CD4-positive, CD25-positive, alpha-beta regulatory T cell (primary cell): ENCODE data around the gene APOBEC3G. TPM values are rescaled to one million over a fixed set of nuclear protein-coding genes. Genes with fewer than 3 reads are reported as not detected.
A peak's percentile ranks its signal among the peaks of the same experiment; 100 is the strongest.

Experiments used
- ATAC-seq, 2 donors: fragments of 150-1000 bp; cut with Tn5 transposase; one replicate each; pipeline ENCODE4 v1.10.0; 2021; ENCODE audit warnings: low read depth in 2 of 2, moderate number of reproducible peaks in 2 of 2, moderate library complexity in 1 of 2
- DNase-seq, 3 donors: peaks; one replicate each; pipeline versions ENCODE4 v3.0.0 to v3.0.0-alpha.2; 2012 to 2022; ENCODE audit warnings: mixed read lengths in 1 of 3
- H3K27ac ChIP-seq: one replicate; pipeline ENCODE4 v1.7.0; 2013; ENCODE audit warnings: mild to moderate bottlenecking, low read length; ENCODE audit not compliant: insufficient read depth, poor library complexity, severe bottlenecking
- H3K27me3 ChIP-seq: one replicate; pipeline ENCODE4 v1.7.0; 2013; ENCODE audit warnings: low read length; ENCODE audit not compliant: control insufficient read depth, insufficient read depth
- H3K36me3 ChIP-seq: one replicate; pipeline ENCODE4 v1.7.0; 2013; ENCODE audit warnings: mild to moderate bottlenecking, low read length, moderate library complexity; ENCODE audit not compliant: control insufficient read depth, insufficient read depth
- H3K4me1 ChIP-seq: 2 replicates; pipeline ENCODE4 v1.7.0; 2013; ENCODE audit warnings: mild to moderate bottlenecking, low read length; ENCODE audit not compliant: insufficient read depth, control insufficient read depth, poor library complexity, severe bottlenecking
- H3K4me3 ChIP-seq: one replicate; pipeline ENCODE4 v1.7.0; 2013; ENCODE audit warnings: low read depth, mild to moderate bottlenecking, low read length, moderate library complexity
- H3K9me3 ChIP-seq, 2 experiments: 1 replicate in 1 of 2; 2 replicates in 1 of 2; pipeline ENCODE4 v1.7.0; 2013; ENCODE audit warnings: low read length in 2 of 2, mild to moderate bottlenecking in 1 of 2, moderate library complexity in 1 of 2; ENCODE audit not compliant: control insufficient read depth in 2 of 2
- H3K27ac Mint-ChIP-seq, 3 donors: one replicate each; pipeline ENCODE4 v1.8.0; 2020 to 2022; ENCODE audit warnings: mild to moderate bottlenecking in 3 of 3, mixed read lengths in 3 of 3, moderate library complexity in 2 of 3
- H3K27me3 Mint-ChIP-seq: one replicate; pipeline ENCODE4 v1.8.0; 2022; ENCODE audit warnings: mild to moderate bottlenecking, mixed read lengths
- H3K36me3 Mint-ChIP-seq: one replicate; pipeline ENCODE4 v1.8.0; 2020; ENCODE audit warnings: mixed read lengths
- H3K4me1 Mint-ChIP-seq, 4 donors: one replicate each; pipeline ENCODE4 v1.8.0; 2020 to 2022; ENCODE audit warnings: mixed read lengths in 4 of 4, mild to moderate bottlenecking in 1 of 4
- H3K4me3 Mint-ChIP-seq, 4 donors: one replicate each; pipeline ENCODE4 v1.8.0; 2020 to 2022; ENCODE audit warnings: mild to moderate bottlenecking in 4 of 4, mixed read lengths in 4 of 4, moderate library complexity in 3 of 4
- H3K9me3 Mint-ChIP-seq, 7 donors: one replicate each; pipeline ENCODE4 v1.8.0; 2020 to 2022; ENCODE audit warnings: mixed read lengths in 7 of 7, mild to moderate bottlenecking in 3 of 7, moderate library complexity in 2 of 7
- polyA plus RNA-seq, 4 donors: library from polyadenylated mRNA; unstranded; fragments of 300-500 nt; fragmentation: Illumina TruSeq; gene quantifications; one replicate each; pipeline ENCODE4 v1.2.3, GENCODE V29; 2021
- total RNA-seq: library from RNA; stranded (reverse); gene quantifications from one replicate; pipeline ENCODE4 v1.2.3, GENCODE V29; 2022

APOBEC3G gene
- total and polyA plus RNA-seq, 5 donors from 2014 or later, result 49.0 to 105 (median 61.1) TPM

- no peak for DNase-seq
- ATAC-seq, result no peak
- H3K36me3 ChIP-seq, result peaks cover 36% of the 10 kb centered on the region
- Mint-ChIP-seq H3K4me3 (peak overlapping the region in 1 of 4 donors; percentile 16), H3K27ac (peak overlapping the region in 2 of 3 donors; percentile 9 to 38), H3K9me3 (no peaks in the 10 kb centered on the region), H3K27me3 (no peaks in the 10 kb centered on the region), H3K4me1 (peaks cover 0 to 11% (median under 1%) of the 10 kb centered on the region in 4 donors), H3K36me3 (peaks cover 8% of the 10 kb centered on the region)
- no peaks in the 10 kb centered on the region for H3K27me3 ChIP-seq
- H3K4me1 ChIP-seq, result no peaks in the 10 kb centered on the region
- H3K9me3 ChIP-seq, result no peaks in the 10 kb centered on the region
- no peak overlapping the region for H3K27ac ChIP-seq
- H3K4me3 ChIP-seq, result no peak overlapping the region
Observed at GRCh38 chr22:39130892-39131855, 54.1 kb downstream of the APOBEC3G start.

- H3K27ac ChIP-seq, result no peak overlapping the region
- no peaks in the 10 kb centered on the region for H3K9me3 ChIP-seq
- H3K4me1 ChIP-seq, result no peaks in the 10 kb centered on the region
- H3K27ac Mint-ChIP-seq, result peak overlapping the region in 1 of 3 donors; percentile 38
- H3K4me3 Mint-ChIP-seq, result no peak overlapping the region
- H3K4me1 Mint-ChIP-seq, result peaks cover 0 to 13% (median under 1%) of the 10 kb centered on the region in 4 donors
- no peaks in the 10 kb centered on the region for H3K27me3 Mint-ChIP-seq
- no peak for ATAC-seq
- no peaks in the 10 kb centered on the region for H3K27me3 ChIP-seq
- peaks cover 11% of the 10 kb centered on the region for H3K36me3 Mint-ChIP-seq
- H3K36me3 ChIP-seq, result peaks cover 42% of the 10 kb centered on the region
- no peak for DNase-seq
- no peaks in the 10 kb centered on the region for H3K9me3 Mint-ChIP-seq
- no peak overlapping the region for H3K4me3 ChIP-seq
Observed at GRCh38 chr22:39132281-39132680, 55.2 kb downstream of the APOBEC3G start.

GRCh38 chr22:39132871-39133524, 55.9 kb downstream of the APOBEC3G start:
- H3K4me1 ChIP-seq, result no peaks in the 10 kb centered on the region
- DNase-seq (no peak), ATAC-seq (no peak)
- H3K4me3 ChIP-seq, result no peak overlapping the region
- H3K27me3 ChIP-seq, result no peaks in the 10 kb centered on the region
- no peaks in the 10 kb centered on the region for H3K9me3 ChIP-seq
- Mint-ChIP-seq H3K9me3 (no peaks in the 10 kb centered on the region), H3K4me3 (no peak overlapping the region), H3K4me1 (peaks cover 0 to 13% (median under 1%) of the 10 kb centered on the region in 4 donors), H3K27me3 (no peaks in the 10 kb centered on the region), H3K36me3 (peaks cover 11% of the 10 kb centered on the region), H3K27ac (no peak overlapping the region)
- peaks cover 44% of the 10 kb centered on the region for H3K36me3 ChIP-seq
- H3K27ac ChIP-seq, result no peak overlapping the region

- Mint-ChIP-seq H3K27me3 (no peaks in the 10 kb centered on the region), H3K4me3 (no peak overlapping the region), H3K36me3 (peaks cover 11% of the 10 kb centered on the region), H3K4me1 (peaks cover 0 to 17% (median under 1%) of the 10 kb centered on the region in 4 donors), H3K9me3 (no peaks in the 10 kb centered on the region), H3K27ac (no peak overlapping the region)
- DNase-seq, result no peak
- ATAC-seq, result no peak
- Histone ChIP-seq H3K9me3 (no peaks in the 10 kb centered on the region), H3K27ac (no peak overlapping the region), H3K4me3 (no peak overlapping the region), H3K27me3 (no peaks in the 10 kb centered on the region), H3K4me1 (no peaks in the 10 kb centered on the region), H3K36me3 (peaks cover 52% of the 10 kb centered on the region)
Observed at GRCh38 chr22:39133871-39134270, 56.8 kb downstream of the APOBEC3G start.

GRCh38 chr22:39134366-39135091, 57.5 kb downstream of the APOBEC3G start:
- H3K9me3 ChIP-seq, result no peaks in the 10 kb centered on the region
- DNase-seq (no peak), ATAC-seq (no peak)
- H3K27ac ChIP-seq, result no peak overlapping the region
- Mint-ChIP-seq H3K4me3 (no peak overlapping the region), H3K27me3 (no peaks in the 10 kb centered on the region), H3K9me3 (no peaks in the 10 kb centered on the region), H3K27ac (no peak overlapping the region), H3K36me3 (peaks cover 11% of the 10 kb centered on the region), H3K4me1 (peaks cover 0 to 14% (median under 1%) of the 10 kb centered on the region in 4 donors)
- no peaks in the 10 kb centered on the region for H3K27me3 ChIP-seq
- H3K4me3 ChIP-seq, result no peak overlapping the region
- no peaks in the 10 kb centered on the region for H3K4me1 ChIP-seq
- peaks cover 55% of the 10 kb centered on the region for H3K36me3 ChIP-seq

GRCh38 chr22:39135092-39135896, 58.2 kb downstream of the APOBEC3G start:
- Mint-ChIP-seq H3K27me3 (no peaks in the 10 kb centered on the region), H3K4me3 (no peak overlapping the region), H3K27ac (no peak overlapping the region), H3K9me3 (no peaks in the 10 kb centered on the region), H3K36me3 (peaks cover 10% of the 10 kb centered on the region), H3K4me1 (peaks cover 0 to 13% (median 3%) of the 10 kb centered on the region in 4 donors)
- H3K27ac ChIP-seq, result no peak overlapping the region
- no peaks in the 10 kb centered on the region for H3K9me3 ChIP-seq
- ATAC-seq (peak; percentile 31 to 52), DNase-seq (peak in 1 of 3 donors; percentile 40)
- H3K4me3 ChIP-seq, result no peak overlapping the region
- H3K36me3 ChIP-seq, result peaks cover 50% of the 10 kb centered on the region
- no peaks in the 10 kb centered on the region for H3K4me1 ChIP-seq
- H3K27me3 ChIP-seq, result no peaks in the 10 kb centered on the region

GRCh38 chr22:39136317-39136716, 59.2 kb downstream of the APOBEC3G start:
- Mint-ChIP-seq H3K27ac (no peak overlapping the region), H3K36me3 (peaks cover 3% of the 10 kb centered on the region), H3K9me3 (no peaks in the 10 kb centered on the region), H3K4me3 (no peak overlapping the region), H3K27me3 (no peaks in the 10 kb centered on the region), H3K4me1 (peaks cover 0 to 11% (median 5%) of the 10 kb centered on the region in 4 donors)
- DNase-seq (no peak), ATAC-seq (no peak)
- no peaks in the 10 kb centered on the region for H3K4me1 ChIP-seq
- H3K36me3 ChIP-seq, result peaks cover 52% of the 10 kb centered on the region
- no peak overlapping the region for H3K4me3 ChIP-seq
- no peaks in the 10 kb centered on the region for H3K9me3 ChIP-seq
- H3K27me3 ChIP-seq, result no peaks in the 10 kb centered on the region
- no peak overlapping the region for H3K27ac ChIP-seq
